DMS114 treated with DMSO at 0.1 percent for 48 hours (cell line): ENCODE data around the gene ZDHHC19.
"Not testable (repeated sequence)": the region's sequence is repeated elsewhere in the genome, so short reads cannot be mapped to it uniquely, and the experiment has no call there.

Experiments
- DNase-seq: peaks from one replicate; lab custom pipeline; 2025; ENCODE audit not compliant: unreplicated experiment; lab: John Stamatoyannopoulos, UW

Gene ZDHHC19

DNA sequence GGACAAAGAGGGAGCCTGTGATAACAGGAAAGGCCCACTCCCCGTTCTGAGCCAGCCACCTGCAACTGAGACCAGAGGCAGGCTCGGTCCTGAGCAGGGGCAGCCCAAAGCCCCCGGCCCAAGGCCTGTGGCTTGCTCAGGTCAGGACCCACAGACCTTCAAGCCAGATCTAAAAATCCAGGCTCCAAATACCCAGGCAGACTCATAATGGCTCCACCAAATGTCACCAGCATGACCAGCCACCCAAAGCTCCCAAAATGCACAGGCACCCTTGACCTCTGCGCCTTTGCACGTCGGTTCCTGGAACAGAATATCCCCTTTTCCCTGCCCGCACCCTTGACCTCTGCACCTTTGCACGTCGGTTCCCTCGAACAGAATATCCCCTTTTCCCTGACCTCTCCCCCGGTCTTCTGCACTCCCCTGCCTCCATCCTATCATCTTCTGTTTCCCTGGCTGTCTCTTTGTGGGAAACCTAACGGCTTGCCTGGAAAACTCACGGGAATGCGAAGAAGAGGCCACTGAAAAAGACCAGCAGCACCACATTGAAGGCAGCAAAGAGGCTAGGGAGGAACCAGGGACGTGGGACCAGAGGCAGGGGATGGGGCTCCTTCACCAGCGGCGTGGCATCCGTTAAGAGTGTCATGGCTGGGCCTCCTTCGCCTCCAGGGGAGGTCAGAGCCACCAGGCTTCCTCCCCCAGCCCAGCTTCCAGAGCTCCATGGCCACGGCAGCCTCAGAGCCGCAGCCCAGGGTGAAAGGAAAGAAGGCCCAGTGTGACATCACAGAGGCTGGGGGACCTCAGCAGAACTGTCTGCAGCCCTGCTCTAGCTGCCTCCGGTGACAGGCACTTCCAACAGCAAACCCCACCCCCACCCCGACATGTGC lies at the start of gene ZDHHC19:
ZDHHC19 (minus strand) TSS at position 728 of the 884 bp plus-strand sequence; CDS start at position 643, 85 bp downstream.
- no peak for DNase-seq

GRCh38 chr3:196260784-196261183 lies 49.6 kb upstream of the ZDHHC19 start:
- no peak for DNase-seq

GRCh38 chr3:196255776-196256175 lies 44.6 kb upstream of the ZDHHC19 start:
- no peak for DNase-seq

GRCh38 chr3:196254376-196255283 lies 43.4 kb upstream of the ZDHHC19 start:
- no peak for DNase-seq

DNA sequence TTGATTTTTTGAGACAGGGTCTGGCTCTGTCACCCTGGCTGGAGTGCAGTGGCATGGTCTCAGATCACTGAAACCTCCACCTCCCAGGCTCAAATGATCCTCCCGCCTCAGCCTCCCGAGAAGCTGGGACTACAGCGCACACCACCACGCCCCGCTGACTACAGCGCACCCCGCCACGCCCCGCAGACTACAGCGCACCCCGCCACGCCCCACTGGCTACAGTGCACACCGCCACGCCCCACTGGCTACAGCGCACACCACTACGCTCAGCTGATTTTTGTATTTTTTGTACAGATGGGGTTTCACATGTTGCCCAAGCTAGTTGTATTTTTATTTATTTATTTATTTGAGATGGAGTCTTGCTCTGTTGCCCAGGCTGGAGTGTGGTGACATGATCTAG lies 40.7 kb upstream of the ZDHHC19 start:
- no peak for DNase-seq

- DNase-seq: no peak
These were observed 35.6 kb upstream of the ZDHHC19 start for GRCh38 chr3:196246612-196247308.

GRCh38 chr3:196244166-196244565 lies 33.0 kb upstream of the ZDHHC19 start:
- not testable (repeated sequence) for DNase-seq

- DNase-seq: no peak
These were observed 30.5 kb upstream of the ZDHHC19 start for GRCh38 chr3:196241704-196242103.

GRCh38 chr3:196240424-196240823 lies 29.2 kb upstream of the ZDHHC19 start:
- no peak for DNase-seq

DNA sequence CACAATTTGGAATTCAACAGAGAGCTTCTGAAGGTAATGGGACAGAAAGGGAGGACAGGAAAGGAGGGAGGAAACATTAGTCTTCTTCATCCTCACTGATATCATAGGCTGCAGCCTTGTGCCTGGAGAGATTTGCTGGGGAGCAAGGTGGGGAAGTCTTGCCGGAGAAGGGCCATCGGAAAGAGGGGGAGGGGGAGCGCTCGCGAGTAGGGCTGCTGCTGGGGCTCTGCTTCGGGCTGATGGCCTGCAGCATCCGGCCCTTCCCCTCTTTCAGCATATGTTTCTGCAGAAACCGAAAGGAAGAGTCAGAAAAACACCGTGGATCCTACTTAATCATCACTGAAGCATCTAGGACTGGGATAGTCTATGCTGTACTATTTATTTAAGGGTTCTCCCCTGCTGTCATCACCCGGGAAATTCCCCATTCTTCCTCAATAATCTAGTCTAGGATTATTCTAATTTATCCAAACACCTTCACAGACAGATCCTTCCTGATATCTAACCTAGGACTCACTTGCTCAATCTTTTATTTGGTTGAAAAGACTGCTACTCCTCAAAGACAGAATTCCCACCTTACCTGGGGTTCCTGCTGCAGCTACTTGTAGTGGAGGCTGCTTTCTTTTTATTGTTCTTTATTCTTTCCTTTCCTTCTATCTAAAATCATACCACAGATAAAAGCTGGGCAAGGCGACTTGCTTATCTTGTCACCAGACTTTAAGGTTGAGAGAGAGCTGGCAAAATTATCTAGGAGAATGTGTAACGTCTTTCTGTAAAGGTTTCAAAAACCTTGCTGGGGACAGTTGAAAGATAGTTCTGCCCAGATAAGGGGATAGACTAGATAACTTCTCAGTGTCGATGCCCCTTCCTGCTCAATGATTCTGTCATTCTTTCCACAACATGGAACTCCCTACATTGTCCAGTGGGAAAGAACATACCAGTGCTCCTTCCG lies 27.7 kb upstream of the ZDHHC19 start:
- DNase-seq: no peak

GRCh38 chr3:196237203-196237602 lies 26.0 kb upstream of the ZDHHC19 start:
- DNase-seq: no peak

GRCh38 chr3:196236223-196236622 lies 25.0 kb upstream of the ZDHHC19 start:
- DNase-seq: no peak

- no peak for DNase-seq
These were observed 24.4 kb upstream of the ZDHHC19 start for GRCh38 chr3:196235452-196236122.

- no peak for DNase-seq
These were observed 21.7 kb upstream of the ZDHHC19 start for GRCh38 chr3:196232882-196233251.

GRCh38 chr3:196232154-196232881 lies 21.1 kb upstream of the ZDHHC19 start:
- DNase-seq: no peak

- no peak for DNase-seq
These were observed 16.7 kb upstream of the ZDHHC19 start for GRCh38 chr3:196227629-196228493.

GRCh38 chr3:196227121-196227561 lies 15.9 kb upstream of the ZDHHC19 start:
- DNase-seq: no peak
